HG02885 (cell line): Measurements from ENCODE around the gene FSIP2.

Experiments used
- ATAC-seq: cut with Tn5 transposase; IDR thresholded peaks from one replicate; pipeline ENCODE4 v1.9.1; 2021; ENCODE audit warnings: mild to moderate bottlenecking; ENCODE audit not compliant: unreplicated experiment, poor library complexity

FSIP2 gene

GRCh38 chr2:185738679-185739472 lies at the start of gene FSIP2:
FSIP2 (plus strand) TSS chr2:185738804; CDS start chr2:185738895, 91 bp downstream.
- peak; percentile 98 for ATAC-seq

GRCh38 chr2:185689906-185690539 lies 48.6 kb upstream of the FSIP2 start:
- ATAC-seq: no peak

GRCh38 chr2:185695711-185696235 lies 42.8 kb upstream of the FSIP2 start:
- no peak for ATAC-seq

GRCh38 chr2:185700883-185701282 lies 37.7 kb upstream of the FSIP2 start:
- no peak for ATAC-seq

GRCh38 chr2:185734658-185735057 lies 3.9 kb upstream of the FSIP2 start:
- ATAC-seq: no peak

GRCh38 chr2:185736210-185736609 lies 2.4 kb upstream of the FSIP2 start:
- ATAC-seq: no peak

GRCh38 chr2:185745864-185746859 lies 7.6 kb downstream of the FSIP2 start:
- no peak for ATAC-seq

GRCh38 chr2:185757356-185757755 lies 18.8 kb downstream of the FSIP2 start:
- no peak for ATAC-seq

- no peak for ATAC-seq
Measured at GRCh38 chr2:185771396-185771795, 32.8 kb downstream of the FSIP2 start.

- ATAC-seq: no peak
Measured at GRCh38 chr2:185780890-185781289, 42.3 kb downstream of the FSIP2 start.

- no peak for ATAC-seq
Measured at GRCh38 chr2:185782223-185782769, 43.7 kb downstream of the FSIP2 start.

GRCh38 chr2:185785156-185785555 lies 46.6 kb downstream of the FSIP2 start:
- ATAC-seq: no peak

- ATAC-seq: peak; percentile 86
Measured at GRCh38 chr2:185785851-185786473, 47.4 kb downstream of the FSIP2 start.

- ATAC-seq: no peak
Measured at GRCh38 chr2:185787227-185788145, 48.9 kb downstream of the FSIP2 start.

- ATAC-seq: peak; percentile 56
Measured at GRCh38 chr2:185790361-185790760, 51.8 kb downstream of the FSIP2 start.

- no peak for ATAC-seq
Measured at GRCh38 chr2:185793532-185794345, 55.1 kb downstream of the FSIP2 start.

GRCh38 chr2:185796758-185797157 lies 58.2 kb downstream of the FSIP2 start:
- peak; percentile 75 for ATAC-seq

GRCh38 chr2:185802926-185803325 lies 64.3 kb downstream of the FSIP2 start:
- no peak for ATAC-seq
